GM12878 (cell line): ENCODE results near the gene HMX3. TPM values are rescaled to one million over a fixed set of nuclear protein-coding genes. Genes with fewer than 3 reads are reported as not detected.

ENCODE experiments used
- ATAC-seq: fragments of 200-7000 bp; cut with Tn5 transposase; 3 replicates; pipeline ENCODE4 v1.9.1; 2020; ENCODE audit warnings: mild to moderate bottlenecking, moderate library complexity
- BruUV-seq: library from RNA; stranded (reverse); fragments of 400-500 nt; replicated peaks from 2 replicates; lab custom pipeline; 2021; lab: Mats Ljungman, UMichigan
- CTCF ChIA-PET: fragments of 300-600 bp; sonication (Branson Sonifier 250); formaldehyde crosslinking; extraction: SDS; loops from one replicate; lab custom pipeline; 2021; ENCODE audit warnings: inconsistent platforms; lab: Yijun Ruan, JAX
- POLR2A ChIA-PET: fragments of 350-600 bp; formaldehyde crosslinking; extraction: SDS; loops from one replicate; lab custom pipeline; 2021; ENCODE audit warnings: inconsistent platforms; lab: Charles Lee
- RAD21 ChIA-PET: fragments of 300-600 bp; sonication (Branson Sonifier 250); formaldehyde crosslinking; loops from one replicate; lab custom pipeline; 2023; ENCODE audit warnings: antibody characterized with exemption; ENCODE audit not compliant: unreplicated experiment; lab: Charles Lee
- SMC1A ChIA-PET: fragments of 300-600 bp; sonication (Branson Sonifier 250); formaldehyde crosslinking; loops from one replicate; lab custom pipeline; 2023; ENCODE audit not compliant: unreplicated experiment, uncharacterized antibody; lab: Charles Lee
- DNase-seq: peaks from one replicate; pipeline ENCODE4 v3.0.0-alpha.2; 2011; ENCODE audit warnings: low read depth, low spot score
- FAIRE-seq: peaks from 3 replicates; lab custom pipeline; 2011; peaks lifted over from hg19 to GRCh38; lab: Jason Lieb, UNC
- H2AFZ ChIP-seq: 2 replicates; pipeline ENCODE4 v1.6.0; 2011; ENCODE audit warnings: low read depth, low read length, control low read depth; ENCODE audit not compliant: control insufficient read depth
- H3K27ac ChIP-seq: 2 replicates; pipeline ENCODE4 v1.5.1; 2011; ENCODE audit warnings: control low read depth; ENCODE audit not compliant: control insufficient read depth, insufficient read depth
- H3K27me3 ChIP-seq, 2 experiments: replicated peaks in 1 of 2; 2 replicates each; pipeline versions ENCODE4 v1.6.0 to v1.6.1; 2011; ENCODE audit warnings: low read length in 1 of 2; ENCODE audit not compliant: control insufficient read depth in 2 of 2, insufficient read depth in 2 of 2
- H3K36me3 ChIP-seq, 2 experiments: 2 replicates each; pipeline ENCODE4 v1.5.1; 2011; ENCODE audit warnings: low read length in 1 of 2; ENCODE audit not compliant: control insufficient read depth in 2 of 2, insufficient read depth in 2 of 2
- H3K4me1 ChIP-seq: 2 replicates; pipeline ENCODE4 v1.6.1; 2011; ENCODE audit warnings: mild to moderate bottlenecking, low read length, moderate library complexity, mixed read lengths; ENCODE audit not compliant: control insufficient read depth, insufficient read depth
- H3K4me2 ChIP-seq: 2 replicates; pipeline ENCODE4 v1.6.0; 2011; ENCODE audit warnings: control low read depth; ENCODE audit not compliant: control insufficient read depth, insufficient read depth
- H3K4me3 ChIP-seq: fragments of 200-600 bp; sonication (generic); 2 replicates; pipeline ENCODE4 v1.5.1; 2016
- H3K79me2 ChIP-seq: 2 replicates; pipeline ENCODE4 v1.6.0; 2011; ENCODE audit warnings: low read length; ENCODE audit not compliant: control insufficient read depth, insufficient read depth
- H3K9ac ChIP-seq: 2 replicates; pipeline ENCODE4 v1.8.0; 2011; ENCODE audit warnings: low read length, control low read depth, mixed read lengths; ENCODE audit not compliant: control insufficient read depth, insufficient read depth
- H3K9me3 ChIP-seq: replicated peaks from 3 replicates; pipeline ENCODE4 v1.5.1; 2011; ENCODE audit warnings: mild to moderate bottlenecking, low read length; ENCODE audit not compliant: control insufficient read depth, insufficient read depth
- H4K20me1 ChIP-seq: 2 replicates; pipeline ENCODE4 v1.6.0; 2011; ENCODE audit not compliant: control insufficient read depth, insufficient read depth
- HDAC6 ChIP-seq: fragments of 200-600 bp; sonication (generic); IDR thresholded peaks from one replicate; pipeline ENCODE4 v1.8.0; 2017; ENCODE audit warnings: antibody characterized with exemption; ENCODE audit not compliant: unreplicated experiment
- MAX ChIP-seq: IDR thresholded peaks from 2 replicates; pipeline ENCODE4 v1.6.1; 2012; ENCODE audit warnings: low read depth, low read length, improper control_type of control experiment
- YY1 ChIP-seq: IDR thresholded peaks from 2 replicates; pipeline ENCODE4 v1.6.1; 2011; ENCODE audit warnings: low read depth, mild to moderate bottlenecking, low read length
- WGBS: methylation state at CpG from one replicate; pipeline ENCODE4 v1.1.6; 2016; ENCODE audit warnings: low lambda C conversion rate; ENCODE audit not compliant: insufficient replicate concordance, insufficient coverage; ENCODE audit errors: missing lambda C conversion rate; 5-methylcytosine and 5-hydroxymethylcytosine counted together
- in situ Hi-C: fragments of 300-500 bp; cut with MboI; formaldehyde crosslinking; loops from 9 replicates; pipeline ENCODE4 v1.14.3; 2018; ENCODE audit warnings: mixed read lengths
- intact Hi-C: fragments of 100-400 bp; cut with micrococcal nuclease; formaldehyde crosslinking; loops from one replicate; pipeline ENCODE4 v1.14.2; 2022; ENCODE audit not compliant: unreplicated experiment
- polyA plus RNA-seq, 11 experiments: library from polyadenylated mRNA; depleted of rRNA in 4 of 11; unstranded in 6 of 11; stranded (reverse) in 5 of 11; fragments of >200 nt; fragmentation: Nextera tagmentation in 4 of 11; fragmentation: Illumina TruSeq in 1 of 11; extraction: Ambion mirVana in 4 of 11; extraction: Trizol in 1 of 11; gene quantifications; 1 replicate in 1 of 11; 2 replicates in 10 of 11; pipeline versions ENCODE4 v1.2.1 to v1.2.3, GENCODE V29; 2011 to 2016; ENCODE audit warnings: inconsistent platforms in 2 of 11, missing spikeins in 2 of 11, low read depth in 1 of 11
- total RNA-seq, 4 experiments: library from RNA; depleted of rRNA in 3 of 4; stranded (reverse); fragments of >200 nt in 3 of 4; fragmentation: Illumina TruSeq in 1 of 4; extraction: Trizol in 1 of 4; gene quantifications; 2 replicates each; pipeline versions ENCODE4 v1.2.1 to v1.2.3, GENCODE V29; 2013 to 2021

The HMX3 gene
- total and polyA plus RNA-seq, 10 of the 15 experiments (the other 5 are each of a cell fraction or from before 2014, with no cell fraction given): 0.63 to 60.5 (median 15.3) TPM; not detected in 2

GRCh38 chr10:123133541-123134342, 2.0 kb upstream of the HMX3 start:
- DNase-seq (no peak), FAIRE-seq (no peak), ATAC-seq (no peak)
- no TSS peak for BruUV-seq
- Histone ChIP-seq H3K27ac (no peak overlapping the region), H3K4me1 (peaks cover 7% of the 10 kb centered on the region), H4K20me1 (no peaks in the 10 kb centered on the region), H3K36me3 (no peaks in the 10 kb centered on the region; a peak in 1 of 4 replicates), H3K27me3 (peaks cover 2 to 15% of the 10 kb centered on the region in 2 experiments; a peak in 3 of 4 replicates), H2AFZ (peak overlapping the region; percentile 76; the same call in 1 of the 2 replicates), H3K9me3 (no peaks in the 10 kb centered on the region; the same call in 2 of the 3 replicates)
- ChIA-PET CTCF (interaction anchor here (0.6 to 4.3 kb wide), 16 partner anchors 10 to 424 kb away, joined by 3 to 33 read pairs (median 3); partner anchors contain the start of gene BUB3), RAD21 (interaction anchor here (0.7 to 2.1 kb wide), 2 partner anchors 79 to 424 kb away, joined by 3 to 20 read pairs; no protein-coding TSS in a partner anchor), SMC1A (interaction anchor here (0.9 to 3.0 kb wide), 6 partner anchors 246 to 425 kb away, joined by 3 to 11 read pairs (median 4); no protein-coding TSS in a partner anchor), POLR2A (interaction anchor here (1.1 kb wide), 1 partner anchor 33 kb away, joined by 3 read pairs; no protein-coding TSS in a partner anchor)
- intact Hi-C loops: loop anchor here (1.0 to 5.0 kb wide), 3 partner anchors 87 to 426 kb away; no protein-coding TSS in a partner anchor
- in situ Hi-C loops: loop anchor here (5.0 kb wide), 2 partner anchors 419 to 834 kb away; no protein-coding TSS in a partner anchor
- 51% methylated on average over 39 of the region's 40 CpGs for WGBS
- no peak for TF ChIP-seq MAX
- 0 out of 2 replicates have a peak, but pooled peaks have one; percentile 6 for TF ChIP-seq YY1
- TF ChIP-seq HDAC6: peak; percentile 8
- TF ChIP-seq, all 136 proteins: peak for 2
- H3K4me2 ChIP-seq: peak overlapping the region; percentile 91
- H3K9ac ChIP-seq: peak overlapping the region; percentile 13; the same call in 1 of the 2 replicates
- H3K79me2 ChIP-seq: peaks cover 22% of the 10 kb centered on the region
- peak overlapping the region; percentile 86; the same call in 1 of the 2 replicates for H3K4me3 ChIP-seq
